Endothelial cell of umbilical vein (primary cell): ENCODE measurements around the gene NDUFB10. TPM values are rescaled to one million over a fixed set of nuclear protein-coding genes. Genes with fewer than 3 reads are reported as not detected.

ENCODE experiments used
- BruUV-seq: library from RNA; stranded (reverse); fragments of 400-500 nt; replicated peaks from 2 replicates; lab custom pipeline; 2021; lab: Mats Ljungman, UMichigan
- CTCF ChIA-PET: fragments of 300-600, 350-600 bp; sonication (Branson Sonifier 250); formaldehyde crosslinking; loops from one replicate; lab custom pipeline; 2021; ENCODE audit warnings: antibody characterized with exemption, inconsistent platforms; lab: Charles Lee
- POLR2A ChIA-PET: fragments of 300-600, 350-600 bp; sonication (Branson Sonifier 250); formaldehyde crosslinking; loops from one replicate; lab custom pipeline; 2021; ENCODE audit warnings: antibody characterized with exemption, inconsistent platforms; lab: Charles Lee
- DNase-seq: peaks from one replicate; pipeline ENCODE4 v3.0.0-alpha.2; 2011; ENCODE audit warnings: low read depth, low spot score
- FAIRE-seq: peaks from 2 replicates; lab custom pipeline; 2011; peaks lifted over from hg19 to GRCh38; lab: Jason Lieb, UNC
- H2AFZ ChIP-seq: 2 replicates; pipeline ENCODE4 v1.6.0; 2012; ENCODE audit warnings: low read depth, low read length, control low read depth, inconsistent platforms
- H3K27ac ChIP-seq: 2 replicates; pipeline ENCODE4 v1.5.1; 2011; ENCODE audit warnings: low read depth, mild to moderate bottlenecking, control low read depth, low read length, moderate library complexity; ENCODE audit not compliant: insufficient read depth
- H3K27me3 ChIP-seq, 2 experiments: 2 replicates each; pipeline versions ENCODE4 v1.6.0 to v1.6.1; 2011; ENCODE audit warnings: low read length in 2 of 2, mixed read lengths in 1 of 2; ENCODE audit not compliant: control insufficient read depth in 2 of 2, insufficient read depth in 2 of 2
- H3K36me3 ChIP-seq, 2 experiments: 2 replicates in 1 of 2; 3 replicates in 1 of 2; pipeline ENCODE4 v1.5.1; 2011; ENCODE audit warnings: low read length in 2 of 2, mild to moderate bottlenecking in 1 of 2, moderate library complexity in 1 of 2; ENCODE audit not compliant: control insufficient read depth in 2 of 2, insufficient read depth in 2 of 2; ENCODE audit errors: extremely low read depth in 1 of 2
- H3K4me1 ChIP-seq: 3 replicates; pipeline ENCODE4 v1.5.1; 2011; ENCODE audit warnings: mild to moderate bottlenecking, low read length; ENCODE audit not compliant: control insufficient read depth, insufficient read depth; ENCODE audit errors: extremely low read depth
- H3K4me2 ChIP-seq: 2 replicates; pipeline ENCODE4 v1.6.1; 2011; ENCODE audit warnings: low read length, control low read depth, mixed read lengths; ENCODE audit not compliant: insufficient read depth
- H3K4me3 ChIP-seq, 3 experiments: fragments of 200-600 bp in 1 of 3; sonication (generic), shearing (Covaris generic) in 1 of 3; replicated peaks in 1 of 3; 2 replicates each; pipeline ENCODE4 v1.5.1; 2011 to 2016; ENCODE audit warnings: control low read depth in 3 of 3, low read length in 3 of 3, mild to moderate bottlenecking in 2 of 3, inconsistent platforms in 1 of 3, low read depth in 1 of 3, moderate library complexity in 1 of 3; ENCODE audit not compliant: insufficient read depth in 1 of 3
- H3K79me2 ChIP-seq: 2 replicates; pipeline ENCODE4 v1.6.0; 2012; ENCODE audit warnings: low read length, inconsistent platforms; ENCODE audit not compliant: control insufficient read depth, insufficient read depth
- H3K9ac ChIP-seq: replicated peaks from 2 replicates; pipeline ENCODE3; 2011; ENCODE audit warnings: low read length, control low read depth; ENCODE audit not compliant: insufficient read depth; ENCODE audit errors: extremely low read depth
- H3K9me1 ChIP-seq: replicated peaks from 3 replicates; pipeline ENCODE4 v1.6.0; 2011; ENCODE audit warnings: mild to moderate bottlenecking, low read length; ENCODE audit not compliant: control insufficient read depth, insufficient read depth; ENCODE audit errors: extremely low read depth
- H3K9me3 ChIP-seq: replicated peaks from 2 replicates; pipeline ENCODE4 v1.5.1; 2012; ENCODE audit warnings: low read length, inconsistent platforms; ENCODE audit not compliant: control insufficient read depth, insufficient read depth
- H4K20me1 ChIP-seq: replicated peaks from 2 replicates; pipeline ENCODE3; 2011; ENCODE audit warnings: mild to moderate bottlenecking, low read length; ENCODE audit not compliant: control insufficient read depth, insufficient read depth; ENCODE audit errors: extremely low read depth
- EZH2 ChIP-seq: IDR thresholded peaks from 2 replicates; pipeline ENCODE4 v1.6.1; 2012; ENCODE audit warnings: borderline replicate concordance, low read depth, mild to moderate bottlenecking, moderate library complexity, low read length, inconsistent platforms; ENCODE audit not compliant: severe bottlenecking
- FOS ChIP-seq: IDR thresholded peaks from 2 replicates; pipeline ENCODE4 v1.6.1; 2011; ENCODE audit warnings: mild to moderate bottlenecking, low read length, moderate library complexity, borderline replicate concordance; ENCODE audit not compliant: insufficient read depth
- GATA2 ChIP-seq: IDR thresholded peaks from 2 replicates; pipeline ENCODE4 v1.7.0; 2011; ENCODE audit warnings: low read depth, mild to moderate bottlenecking, moderate library complexity, mixed read lengths, low read length; ENCODE audit not compliant: insufficient read length, insufficient read depth
- JUN ChIP-seq: IDR thresholded peaks from 2 replicates; pipeline ENCODE4 v1.6.1; 2011; ENCODE audit warnings: borderline replicate concordance, low read depth; ENCODE audit not compliant: insufficient read length, insufficient read depth
- MYC ChIP-seq: IDR thresholded peaks from one replicate; pipeline ENCODE4 v1.6.1; 2011; ENCODE audit warnings: mild to moderate bottlenecking, low read depth, low read length
- POLR2A ChIP-seq: IDR thresholded peaks from 2 replicates; pipeline ENCODE4 v1.6.1; 2012; ENCODE audit warnings: low read depth, mild to moderate bottlenecking, control low read depth, low read length
- POLR2AphosphoS5 ChIP-seq: IDR thresholded peaks from 2 replicates; pipeline ENCODE4 v1.6.1; 2012; ENCODE audit warnings: low read depth, mild to moderate bottlenecking, control low read depth, low read length, moderate library complexity; ENCODE audit not compliant: insufficient read depth
- dilution Hi-C: fragments of 300-500 bp; cut with MboI; formaldehyde crosslinking; loops from one replicate; pipeline ENCODE4 v1.15.0; 2019; ENCODE audit warnings: low sequenced_read_pairs; ENCODE audit not compliant: extremely low pct_ligation_motif_present
- intact Hi-C: fragments of 100-400 bp; cut with micrococcal nuclease; formaldehyde crosslinking; loops from one replicate; pipeline ENCODE4 v1.10.0; 2022
- polyA plus RNA-seq, 4 experiments: library from polyadenylated mRNA; depleted of rRNA in 3 of 4; stranded (reverse) in 3 of 4; unstranded in 1 of 4; fragments of >200 nt; gene quantifications; 2 replicates each; pipeline versions ENCODE4 v1.2.1 to v1.2.3, GENCODE V29; 2011 to 2012; ENCODE audit warnings: missing spikeins in 1 of 4
- total RNA-seq: library from RNA; stranded (reverse); gene quantifications from 2 replicates; pipeline ENCODE4 v1.2.3, GENCODE V29; 2021
- TF ChIP-seq, protein P1 (sequence below): IDR thresholded peaks from 2 replicates; pipeline ENCODE4 v1.6.1; 2011; ENCODE audit not compliant: insufficient read depth, insufficient read length
- TF ChIP-seq, protein P2 (sequence below), 2 donors: IDR thresholded peaks; 1 replicate in 1 of 2; 2 replicates in 1 of 2; pipeline ENCODE4 v1.5.1; 2011; ENCODE audit warnings: low read length in 2 of 2, mild to moderate bottlenecking in 2 of 2, moderate library complexity in 2 of 2, control low read depth in 1 of 2, inconsistent platforms in 1 of 2, low read depth in 1 of 2; ENCODE audit not compliant: insufficient read depth in 1 of 2; ENCODE audit errors: extremely low read depth in 1 of 2

Gene NDUFB10
- total and polyA plus RNA-seq, 2 donors (not counting 3 experiments of a cell fraction or from before 2014, with no cell fraction given) = 124 to 167 TPM

- TF ChIP-seq, protein P1, sequence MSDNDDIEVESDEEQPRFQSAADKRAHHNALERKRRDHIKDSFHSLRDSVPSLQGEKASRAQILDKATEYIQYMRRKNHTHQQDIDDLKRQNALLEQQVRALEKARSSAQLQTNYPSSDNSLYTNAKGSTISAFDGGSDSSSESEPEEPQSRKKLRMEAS = no peak
- TF ChIP-seq POLR2AphosphoS5 (no peak), FOS (no peak), MYC (no peak), POLR2A (no peak), GATA2 (no peak), EZH2 (no peak), JUN (no peak)
- TF ChIP-seq, protein P2, sequence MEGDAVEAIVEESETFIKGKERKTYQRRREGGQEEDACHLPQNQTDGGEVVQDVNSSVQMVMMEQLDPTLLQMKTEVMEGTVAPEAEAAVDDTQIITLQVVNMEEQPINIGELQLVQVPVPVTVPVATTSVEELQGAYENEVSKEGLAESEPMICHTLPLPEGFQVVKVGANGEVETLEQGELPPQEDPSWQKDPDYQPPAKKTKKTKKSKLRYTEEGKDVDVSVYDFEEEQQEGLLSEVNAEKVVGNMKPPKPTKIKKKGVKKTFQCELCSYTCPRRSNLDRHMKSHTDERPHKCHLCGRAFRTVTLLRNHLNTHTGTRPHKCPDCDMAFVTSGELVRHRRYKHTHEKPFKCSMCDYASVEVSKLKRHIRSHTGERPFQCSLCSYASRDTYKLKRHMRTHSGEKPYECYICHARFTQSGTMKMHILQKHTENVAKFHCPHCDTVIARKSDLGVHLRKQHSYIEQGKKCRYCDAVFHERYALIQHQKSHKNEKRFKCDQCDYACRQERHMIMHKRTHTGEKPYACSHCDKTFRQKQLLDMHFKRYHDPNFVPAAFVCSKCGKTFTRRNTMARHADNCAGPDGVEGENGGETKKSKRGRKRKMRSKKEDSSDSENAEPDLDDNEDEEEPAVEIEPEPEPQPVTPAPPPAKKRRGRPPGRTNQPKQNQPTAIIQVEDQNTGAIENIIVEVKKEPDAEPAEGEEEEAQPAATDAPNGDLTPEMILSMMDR (IDR thresholded peaks at IDR 0.05; ENCODE audit: extremely low read depth in 1 of 2, insufficient read depth in 1 of 2, low read depth in 1 of 2, low read length in 2 of 2) = no peak
- no peaks in the 10 kb centered on the region for H3K4me1 ChIP-seq
- no peaks in the 10 kb centered on the region for H4K20me1 ChIP-seq
- no peak overlapping the region for H2AFZ ChIP-seq
- H3K4me2 ChIP-seq = no peak overlapping the region
- POLR2A ChIA-PET = interaction anchor here (1.1 kb wide), 1 partner anchor 15 kb away, joined by 4 read pairs; the partner anchor contains the start of gene RPS2
- no peak overlapping the region for H3K27ac ChIP-seq
- FAIRE-seq = no peak
- dilution Hi-C loops (no loop called here), intact Hi-C loops (no loop called here)
- no TSS peak for BruUV-seq
- no peak for DNase-seq
- no peaks in the 10 kb centered on the region for H3K79me2 ChIP-seq
- no peaks in the 10 kb centered on the region for H3K9me3 ChIP-seq
- H3K27me3 ChIP-seq = no peaks in the 10 kb centered on the region
- H3K36me3 ChIP-seq = no peaks in the 10 kb centered on the region
- no peak overlapping the region for H3K4me3 ChIP-seq
- CTCF ChIA-PET = no interaction called here
- no peaks in the 10 kb centered on the region for H3K9me1 ChIP-seq
- no peak overlapping the region for H3K9ac ChIP-seq
These were observed 9.3 kb upstream of the NDUFB10 start for GRCh38 chr16:1950047-1950446.
